NCI-H2196 treated with DMSO at 0.1 percent for 48 hours (cell line): ENCODE data around the gene GALNT10.

Source experiments
- DNase-seq: peaks from one replicate; lab custom pipeline; 2025; ENCODE audit not compliant: unreplicated experiment; lab: John Stamatoyannopoulos, UW

Gene GALNT10

GRCh38 chr5:154466147-154466546 is 275.6 kb downstream of the GALNT10 start:
- DNase-seq, result no peak

- DNase-seq, result no peak
Measured at GRCh38 chr5:154466671-154467070, 276.1 kb downstream of the GALNT10 start.

GRCh38 chr5:154467655-154468354 is 277.3 kb downstream of the GALNT10 start:
- peak; percentile 30 for DNase-seq

GRCh38 chr5:154470137-154470536 is 279.6 kb downstream of the GALNT10 start:
- no peak for DNase-seq
